Tibial nerve (tissue), 4 donors: ENCODE data around the gene SCN8A. TPM values are rescaled to one million over a fixed set of nuclear protein-coding genes. Genes with fewer than 3 reads are reported as not detected.
A peak's percentile ranks its signal among the peaks of the same experiment; 100 is the strongest.

Experiments
- DNase-seq, 2 donors: peaks; one replicate each; pipeline ENCODE4 v3.0.0-alpha.2; 2019; ENCODE audit warnings: low spot score in 2 of 2
- H3K27ac ChIP-seq, 4 donors: fragments of 200-600 bp; sonication (generic) in 3 of 4; one replicate each; pipeline ENCODE4 v1.5.1; 2017 to 2019; ENCODE audit warnings: mild to moderate bottlenecking in 1 of 4
- H3K27me3 ChIP-seq, 2 donors: fragments of 200-600 bp; sonication (generic) in 1 of 2; one replicate each; pipeline versions ENCODE4 v1.5.1 to v1.6.0; 2017 to 2019
- H3K36me3 ChIP-seq, 3 donors: fragments of 200-600 bp; sonication (generic); one replicate each; pipeline ENCODE4 v1.5.1; 2018 to 2019
- H3K4me1 ChIP-seq, 4 donors: fragments of 200-600 bp; sonication (generic) in 3 of 4; one replicate each; pipeline ENCODE4 v1.5.1; 2017 to 2019
- H3K4me3 ChIP-seq, 4 donors: fragments of 200-600 bp; sonication (generic) in 3 of 4; one replicate each; pipeline ENCODE4 v1.5.1; 2017 to 2019; ENCODE audit warnings: mild to moderate bottlenecking in 1 of 4, moderate library complexity in 1 of 4
- H3K9me3 ChIP-seq, 4 donors: fragments of 200-600 bp; sonication (generic) in 3 of 4; one replicate each; pipeline ENCODE4 v1.5.1; 2017 to 2019
- CTCF ChIP-seq, 5 experiments: fragments of 200-600 bp in 3 of 5; fragments of 450-650 bp in 2 of 5; sonication (generic) in 3 of 5; IDR thresholded peaks; one replicate each; pipeline ENCODE4 v1.5.1; 2016 to 2019; ENCODE audit warnings: antibody characterized with exemption in 5 of 5, mild to moderate bottlenecking in 3 of 5, moderate library complexity in 2 of 5
- EP300 ChIP-seq, 2 donors: sonication (generic); formaldehyde crosslinking; IDR thresholded peaks; one replicate each; pipeline ENCODE4 v1.6.1; 2017; ENCODE audit warnings: antibody characterized with exemption in 2 of 2, mild to moderate bottlenecking in 1 of 2
- POLR2A ChIP-seq, 2 donors: fragments of 450-650 bp; IDR thresholded peaks; one replicate each; pipeline ENCODE4 v1.6.1; 2017; ENCODE audit warnings: antibody characterized with exemption in 2 of 2, mild to moderate bottlenecking in 2 of 2, moderate library complexity in 2 of 2
- WGBS, 2 donors: methylation state at CpG; one replicate each; pipeline ENCODE4 v1.1.5; 2018; 5-methylcytosine and 5-hydroxymethylcytosine counted together
- total RNA-seq, 4 donors: library from RNA; depleted of rRNA; stranded (reverse); fragments of >200 nt; gene quantifications; one replicate each; pipeline ENCODE4 v1.1.0, GENCODE V29; 2016

SCN8A gene
- total RNA-seq, 4 donors from 2014 or later: 0.21 to 3.3 (median 0.50) TPM

GRCh38 chr12:51677284-51677968, 86.4 kb downstream of the SCN8A start:
- WGBS, 2 donors: 76 to 80% methylated on average over 7 of the region's 7 CpGs
- Histone ChIP-seq H3K27me3 (no peaks in the 10 kb centered on the region), H3K36me3 (no peaks in the 10 kb centered on the region), H3K9me3 (no peaks in the 10 kb centered on the region), H3K4me3 (no peak overlapping the region), H3K27ac (no peak overlapping the region), H3K4me1 (no peaks in the 10 kb centered on the region)
- DNase-seq: no peak
- TF ChIP-seq CTCF (IDR thresholded peaks at IDR 0.05): no peak
- no peak for TF ChIP-seq EP300 (IDR thresholded peaks at IDR 0.05)
- no peak for TF ChIP-seq POLR2A (IDR thresholded peaks at IDR 0.05)

- H3K9me3 ChIP-seq: no peaks in the 10 kb centered on the region
- no peaks in the 10 kb centered on the region for H3K4me1 ChIP-seq
- H3K27me3 ChIP-seq: no peaks in the 10 kb centered on the region
- no peak for DNase-seq
- no peaks in the 10 kb centered on the region for H3K36me3 ChIP-seq
- whole genome bisulfite sequencing, 2 donors: 60 to 63% methylated on average over 5 of the region's 5 CpGs
- TF ChIP-seq CTCF (IDR thresholded peaks at IDR 0.05) (peak in 4 of 5 experiments; percentile 23 to 39 (median 32)), EP300 (IDR thresholded peaks at IDR 0.05) (no peak)
- H3K27ac ChIP-seq: no peak overlapping the region
- no peak overlapping the region for H3K4me3 ChIP-seq
These were observed 87.2 kb downstream of the SCN8A start for GRCh38 chr12:51678086-51678724.

- no peak overlapping the region for H3K27ac ChIP-seq
- no peak for TF ChIP-seq CTCF (IDR thresholded peaks at IDR 0.05)
- no peak for TF ChIP-seq EP300 (IDR thresholded peaks at IDR 0.05)
- no peak for TF ChIP-seq POLR2A (IDR thresholded peaks at IDR 0.05)
- no peak for DNase-seq
- H3K4me3 ChIP-seq: no peak overlapping the region
- no peaks in the 10 kb centered on the region for H3K9me3 ChIP-seq
- H3K27me3 ChIP-seq: no peaks in the 10 kb centered on the region
- 46 to 48% methylated on average over 2 of the region's 2 CpGs for WGBS, 2 donors
- peaks cover 0 to 10% (median 0%) of the 10 kb centered on the region in 4 donors for H3K4me1 ChIP-seq
- no peaks in the 10 kb centered on the region for H3K36me3 ChIP-seq
These were observed 91.9 kb downstream of the SCN8A start for GRCh38 chr12:51682981-51683380.

GRCh38 chr12:51683763-51684357, 92.8 kb downstream of the SCN8A start:
- TF ChIP-seq CTCF (IDR thresholded peaks at IDR 0.05) (no peak), EP300 (IDR thresholded peaks at IDR 0.05) (no peak), POLR2A (IDR thresholded peaks at IDR 0.05) (no peak)
- DNase-seq: no peak
- 63 to 70% methylated on average over 4 of the region's 4 CpGs for WGBS, 2 donors
- H3K9me3 ChIP-seq: no peaks in the 10 kb centered on the region
- no peaks in the 10 kb centered on the region for H3K36me3 ChIP-seq
- H3K27ac ChIP-seq: no peak overlapping the region
- H3K4me3 ChIP-seq: no peak overlapping the region
- H3K4me1 ChIP-seq: peaks cover 0 to 10% (median 0%) of the 10 kb centered on the region in 4 donors
- no peaks in the 10 kb centered on the region for H3K27me3 ChIP-seq

GRCh38 chr12:51686727-51687126, 95.7 kb downstream of the SCN8A start:
- no peaks in the 10 kb centered on the region for H3K27me3 ChIP-seq
- no peaks in the 10 kb centered on the region for H3K36me3 ChIP-seq
- no peak overlapping the region for H3K27ac ChIP-seq
- H3K9me3 ChIP-seq: no peaks in the 10 kb centered on the region
- H3K4me1 ChIP-seq: peaks cover 0 to 10% (median 0%) of the 10 kb centered on the region in 4 donors
- WGBS, 2 donors: 57% methylated on average over 1 of the region's 1 CpG
- no peak overlapping the region for H3K4me3 ChIP-seq
- DNase-seq: no peak
- TF ChIP-seq POLR2A (IDR thresholded peaks at IDR 0.05): no peak
- no peak for TF ChIP-seq CTCF (IDR thresholded peaks at IDR 0.05)
- TF ChIP-seq EP300 (IDR thresholded peaks at IDR 0.05): no peak
